Measurements from ENCODE around the gene FASN. TPM values are rescaled to one million over a fixed set of nuclear protein-coding genes. Genes with fewer than 3 reads are reported as not detected.
A peak's percentile ranks its signal among the peaks of the same experiment; 100 is the strongest.

FASN gene
- polyA plus RNA-seq, 1 of the 3 experiments (the other 2 are of a cell fraction) = 55.1 TPM

- TF ChIP-seq PBX3 (IDR thresholded peaks at IDR 0.05) (no peak), USF1 (IDR thresholded peaks at IDR 0.05; ENCODE audit: borderline replicate concordance, low read depth) (no peak), MXI1 (IDR thresholded peaks at IDR 0.05; ENCODE audit: low read depth, low read length) (peak; percentile 52; the same call in 1 of the 2 replicates), RAD21 (IDR thresholded peaks at IDR 0.05; ENCODE audit: low read length) (peak; percentile 24; the same call in 1 of the 2 replicates), FOSL2 (IDR thresholded peaks at IDR 0.05; ENCODE audit: borderline replicate concordance, low read depth) (no peak), GATA2 (CRISPR knock-in tag; IDR thresholded peaks at IDR 0.05) (no peak), TCF12 (IDR thresholded peaks at IDR 0.05) (no peak), CTCF (IDR thresholded peaks at IDR 0.05) (peak; percentile 34; the same call in 1 of the 2 replicates), ZBTB33 (IDR thresholded peaks at IDR 0.05; ENCODE audit: borderline replicate concordance, low read depth) (no peak)
- peaks cover 11 to 51% of the 10 kb centered on the region in 2 experiments; a peak in 3 of 4 replicates for H3K4me1 ChIP-seq (ENCODE audit: control insufficient read depth in 1 of 2, insufficient read depth in 2 of 2, low read depth in 1 of 2, low read length in 1 of 2)
- WGBS (ENCODE audit: low lambda C conversion rate) = 98% methylated on average over 20 of the region's 24 CpGs
- no peaks in the 10 kb centered on the region for H3K79me2 ChIP-seq (ENCODE audit: insufficient read depth)
- peak; percentile 74 for DNase-seq
- no peak overlapping the region for H3K4me3 ChIP-seq (ENCODE audit: low read depth in 2 of 2, low read length in 1 of 2)
- peak overlapping the region in 1 of 2 experiments; percentile 93; a peak in 2 of 4 replicates for H3K27ac ChIP-seq (ENCODE audit: low read depth in 2 of 2, low read length in 1 of 2)
- no peak overlapping the region for H3K9ac ChIP-seq
- H3F3A ChIP-seq (replicated peaks; ENCODE audit: insufficient read depth) = peaks cover 7% of the 10 kb centered on the region
- no peaks in the 10 kb centered on the region for H4K20me1 ChIP-seq (ENCODE audit: insufficient read depth)
- no peaks in the 10 kb centered on the region for H3K9me3 ChIP-seq
- peaks cover 2 to 12% of the 10 kb centered on the region in 2 experiments for H3K36me3 ChIP-seq (replicated peaks in 1 of 2; ENCODE audit: control insufficient read depth in 1 of 2, insufficient read depth in 2 of 2, low read length in 1 of 2)
- H3K4me2 ChIP-seq = no peak overlapping the region
- H3K27me3 ChIP-seq (ENCODE audit: insufficient read depth) = no peaks in the 10 kb centered on the region
- POLR2A ChIA-PET = interaction anchor here (2.3 kb wide), 1 partner anchor 9 kb away, joined by 13 read pairs; the partner anchor contains the start of gene FASN
- CTCF ChIA-PET = interaction anchor here (0.6 to 5.2 kb wide), 14 partner anchors 9 to 147 kb away, joined by 3 to 45 read pairs (median 8); partner anchors contain the start of genes FASN, NOTUM and RAC3
- no peaks in the 10 kb centered on the region for H3K9me2 ChIP-seq
- H2AFZ ChIP-seq (ENCODE audit: low read depth) = no peak overlapping the region
Observed at GRCh38 chr17:82107341-82107860, 9.4 kb upstream of the FASN start.
